ENCODE measurements around the gene MR1. TPM values are rescaled to one million over a fixed set of nuclear protein-coding genes. Genes with fewer than 3 reads are reported as not detected.

The MR1 gene
- total and polyA plus RNA-seq, 9 donors = 6.9 to 53.6 (median 15.5) TPM

DNA sequence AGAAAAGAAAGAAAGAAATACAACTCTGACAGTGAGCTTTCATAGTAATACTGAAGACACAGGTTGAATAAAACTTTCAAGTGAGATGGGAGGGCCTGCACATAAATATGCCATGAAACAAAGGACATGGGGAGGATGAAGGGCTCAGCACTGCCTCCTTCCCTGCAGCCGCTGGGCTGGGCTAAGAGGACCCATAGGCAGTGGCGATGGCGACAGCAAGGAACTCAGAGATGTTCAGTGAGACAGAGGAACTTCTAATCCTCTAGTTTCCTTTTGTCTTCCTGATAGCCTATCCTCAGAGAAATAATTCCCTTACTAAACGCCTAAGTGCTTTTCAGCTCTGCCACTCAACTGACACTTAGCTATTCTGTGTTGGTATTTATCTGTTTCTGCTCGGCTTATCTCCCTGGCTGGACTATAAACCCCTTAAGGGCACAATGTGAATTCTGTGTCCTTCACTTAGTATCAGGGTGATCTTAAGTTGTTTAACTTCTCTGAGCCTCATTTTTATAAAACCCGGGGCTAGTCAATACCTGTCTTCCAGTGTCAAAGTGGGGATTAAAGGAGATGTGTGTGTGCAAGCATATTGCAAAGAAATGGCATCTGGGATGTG is 30.3 kb downstream of the MR1 start:
- Histone ChIP-seq H3K4me1 (ENCODE audit: insufficient read depth) (no peaks in the 10 kb centered on the region), H3K4me3 (no peak overlapping the region), H3K27me3 (no peaks in the 10 kb centered on the region), H3K36me3 (no peaks in the 10 kb centered on the region), H3K27ac (no peak overlapping the region), H3K9me3 (peaks cover 0 to 4% of the 10 kb centered on the region in 2 donors)
- intact Hi-C loops (cut with DNase I) = no loop called here
- 60 to 62% (median 61%) methylated on average over 6 of the region's 6 CpGs for WGBS, 3 donors
- TF ChIP-seq POLR2A (IDR thresholded peaks at IDR 0.05) (no peak), EP300 (IDR thresholded peaks at IDR 0.05) (no peak), CTCF (IDR thresholded peaks at IDR 0.05) (no peak)
- DNase-seq = no peak

DNA sequence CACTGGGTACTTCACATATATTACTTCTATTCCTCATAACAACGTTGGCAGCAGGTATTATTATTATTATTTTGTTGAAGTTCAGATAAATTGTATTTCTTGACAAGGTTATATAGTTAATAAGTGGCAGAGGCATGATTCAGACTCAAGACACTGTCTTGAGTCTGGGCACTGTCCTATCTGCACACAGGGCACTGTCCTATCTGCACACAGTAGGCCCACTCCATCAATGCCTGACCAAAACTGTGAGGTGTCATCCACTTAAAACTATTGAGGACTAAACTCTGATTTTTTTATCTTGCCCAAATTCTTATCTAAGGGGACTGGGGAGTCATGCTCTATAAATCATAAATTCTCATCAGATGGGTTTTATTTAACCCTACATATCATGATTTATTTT is 30.9 kb downstream of the MR1 start:
- Histone ChIP-seq H3K9me3 (peaks cover 0 to 2% of the 10 kb centered on the region in 2 donors), H3K27me3 (no peaks in the 10 kb centered on the region), H3K4me1 (ENCODE audit: insufficient read depth) (no peaks in the 10 kb centered on the region), H3K4me3 (no peak overlapping the region), H3K36me3 (no peaks in the 10 kb centered on the region), H3K27ac (no peak overlapping the region)
- no peak for TF ChIP-seq EP300 (IDR thresholded peaks at IDR 0.05)
- TF ChIP-seq CTCF (IDR thresholded peaks at IDR 0.05) = no peak
- TF ChIP-seq POLR2A (IDR thresholded peaks at IDR 0.05) = no peak
- intact Hi-C loops (cut with DNase I) = no loop called here
- 61 to 74% (median 62%) methylated on average over 1 of the region's 1 CpG for WGBS, 3 donors
- no peak for DNase-seq

- Histone ChIP-seq H3K4me1 (ENCODE audit: insufficient read depth) (no peaks in the 10 kb centered on the region), H3K27ac (no peak overlapping the region), H3K36me3 (no peaks in the 10 kb centered on the region), H3K9me3 (no peaks in the 10 kb centered on the region), H3K4me3 (no peak overlapping the region), H3K27me3 (no peaks in the 10 kb centered on the region)
- DNase-seq = no peak
- intact Hi-C loops (cut with DNase I) = no loop called here
- TF ChIP-seq POLR2A (IDR thresholded peaks at IDR 0.05) (no peak), EP300 (IDR thresholded peaks at IDR 0.05) (no peak), CTCF (IDR thresholded peaks at IDR 0.05) (no peak)
- WGBS, 3 donors = 31 to 48% (median 42%) methylated on average over 10 of the region's 10 CpGs
These were observed 39.9 kb downstream of the MR1 start for GRCh38 chr1:181073638-181074037.

DNA sequence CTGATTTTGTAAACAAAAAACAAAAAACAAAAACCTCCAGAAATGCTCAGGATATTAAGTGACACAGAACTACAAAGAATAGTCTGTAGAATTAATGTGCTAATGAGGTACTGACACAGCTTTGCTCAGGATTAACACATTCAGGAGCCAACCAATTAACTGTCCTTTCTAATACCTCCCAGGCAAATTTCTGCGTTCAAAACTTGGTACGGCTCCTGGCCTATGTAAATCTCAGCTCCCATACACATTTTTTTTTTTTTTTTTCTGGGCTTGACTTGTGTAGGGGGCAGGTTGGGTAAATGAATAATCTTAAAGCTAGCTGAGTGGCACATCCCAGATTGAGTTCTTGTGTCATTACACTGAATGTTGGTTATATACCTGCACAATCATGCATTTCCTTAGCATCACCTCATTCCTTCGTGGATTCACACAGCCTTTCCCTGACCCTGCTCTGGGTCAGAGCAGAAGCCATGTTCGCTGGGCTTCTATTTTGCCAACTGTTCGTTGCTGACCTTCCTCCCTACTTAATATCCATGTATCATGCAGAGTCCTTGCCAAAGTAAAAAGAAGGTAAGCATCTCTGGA is 42.1 kb downstream of the MR1 start:
- Histone ChIP-seq H3K27me3 (no peaks in the 10 kb centered on the region), H3K4me3 (no peak overlapping the region), H3K9me3 (no peaks in the 10 kb centered on the region), H3K27ac (no peak overlapping the region), H3K36me3 (no peaks in the 10 kb centered on the region), H3K4me1 (ENCODE audit: insufficient read depth) (no peaks in the 10 kb centered on the region)
- no peak for DNase-seq
- no peak for TF ChIP-seq CTCF (IDR thresholded peaks at IDR 0.05)
- TF ChIP-seq POLR2A (IDR thresholded peaks at IDR 0.05) = no peak
- no peak for TF ChIP-seq EP300 (IDR thresholded peaks at IDR 0.05)
- WGBS, 3 donors = 72 to 81% (median 74%) methylated on average over 5 of the region's 5 CpGs
- intact Hi-C loops (cut with DNase I) = no loop called here
